ENCODE results near the gene STK11.

The STK11 gene

DNA sequence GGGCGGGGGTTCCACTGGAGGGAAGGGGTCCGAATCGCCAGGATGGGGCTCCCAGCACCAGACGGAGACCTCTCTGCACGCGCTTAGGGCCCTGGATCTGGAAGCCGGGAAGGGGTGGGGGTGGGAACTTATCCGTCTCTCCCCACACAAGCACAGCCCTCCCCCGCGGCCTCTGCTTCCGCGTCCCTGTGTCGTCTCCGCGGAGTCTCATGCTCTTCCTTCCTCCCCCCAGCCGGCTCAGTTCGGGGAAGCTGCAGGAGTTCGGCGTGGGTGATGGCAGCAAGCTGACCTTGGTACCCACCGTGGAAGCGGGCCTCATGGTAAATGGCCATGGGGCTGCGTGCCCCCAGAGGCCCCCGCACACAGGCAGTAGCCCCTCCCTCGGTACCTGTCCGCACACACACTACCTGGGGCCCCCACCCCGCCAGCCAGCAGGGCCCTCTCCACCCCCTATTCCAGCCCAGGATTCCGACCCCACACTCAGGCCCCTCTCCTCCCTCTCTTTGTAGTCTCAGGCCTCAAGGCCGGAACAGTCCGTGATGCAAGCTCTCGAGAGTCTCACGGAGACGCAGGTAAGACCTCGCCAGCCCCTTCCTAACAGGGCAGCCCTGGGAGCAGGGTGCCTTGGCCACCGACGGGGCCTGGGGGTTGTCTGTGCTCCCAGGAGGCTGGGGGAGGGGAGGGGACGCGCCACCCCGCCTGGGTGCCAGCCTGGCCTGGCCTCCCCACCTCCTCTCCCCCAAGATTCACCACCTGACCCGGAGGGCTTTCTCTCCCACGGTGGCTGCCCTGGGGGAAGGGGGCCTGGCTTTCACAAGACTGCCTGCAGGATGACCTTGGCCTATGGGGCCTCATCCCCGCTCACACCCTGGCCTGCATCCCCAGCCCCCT is 46.0 kb downstream of the STK11 start:
- peak in 1 of 2 donors; percentile 50 for DNase-seq

DNA sequence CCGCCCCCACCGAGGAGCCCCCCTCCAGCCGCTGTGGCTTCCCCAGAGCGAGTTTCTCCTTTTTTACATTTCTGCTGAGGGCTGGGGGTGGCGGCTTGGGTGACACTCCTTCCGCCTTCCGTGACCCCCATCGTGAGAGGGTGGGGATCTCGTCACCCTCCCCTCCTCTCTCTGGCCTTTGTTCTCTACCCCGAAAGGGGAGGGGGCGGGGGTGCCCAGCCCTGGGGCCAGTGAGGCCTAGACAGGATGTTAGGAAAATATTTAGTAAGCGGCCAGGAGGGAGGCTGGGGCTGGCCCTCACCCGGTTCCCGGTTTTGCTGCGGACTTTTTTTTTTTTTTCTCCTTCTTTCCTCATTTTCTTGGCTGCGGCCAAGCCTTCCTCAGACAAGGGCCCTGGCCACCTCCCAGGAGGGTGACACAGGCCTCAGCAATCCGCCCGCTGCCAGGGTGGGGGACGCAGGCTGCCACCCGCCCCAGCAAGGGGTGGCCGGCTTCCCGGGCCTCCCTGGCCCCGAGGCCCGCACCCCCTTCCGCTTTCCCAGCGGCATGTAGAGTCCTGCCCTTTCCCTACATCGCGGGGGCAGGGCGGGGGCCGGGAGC is 46.7 kb downstream of the STK11 start:
- peak; percentile 75 to 88 for DNase-seq

DNA sequence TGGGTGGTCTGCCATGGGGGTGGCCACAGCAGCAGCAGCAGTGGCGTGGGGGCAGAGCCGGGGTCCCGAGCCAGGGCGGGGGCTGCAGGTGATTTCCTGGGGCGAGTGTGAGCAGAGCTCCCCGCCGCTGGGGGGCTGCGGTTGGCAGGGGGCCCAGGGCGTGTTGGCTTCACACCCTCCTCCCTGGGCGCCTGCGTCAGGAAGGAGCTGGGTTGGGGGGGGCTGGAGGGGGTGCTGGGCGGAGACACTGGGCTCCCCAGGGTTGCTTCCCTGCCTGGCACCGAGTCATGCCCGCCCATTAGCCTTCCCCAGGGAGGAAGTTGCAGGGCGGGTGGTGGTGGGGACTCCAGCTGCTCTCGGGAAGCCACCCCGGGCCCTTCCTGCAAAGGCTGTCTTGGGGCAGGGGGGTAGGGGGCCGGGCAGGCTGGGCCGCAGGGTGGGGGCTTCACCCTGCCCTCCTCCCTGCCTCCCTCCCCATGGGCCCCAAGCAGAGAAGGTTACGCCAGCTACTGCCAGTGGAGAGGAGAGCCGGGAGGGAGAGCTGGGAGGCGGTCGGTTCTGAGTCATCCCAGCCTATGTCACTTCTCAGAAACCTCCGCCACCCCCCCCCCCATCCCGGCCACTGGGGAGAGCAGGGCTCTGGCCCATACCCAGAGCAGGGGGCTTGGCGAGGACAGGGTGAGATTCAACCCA is 47.4 kb downstream of the STK11 start:
- peak; percentile 91 to 92 for DNase-seq

DNA sequence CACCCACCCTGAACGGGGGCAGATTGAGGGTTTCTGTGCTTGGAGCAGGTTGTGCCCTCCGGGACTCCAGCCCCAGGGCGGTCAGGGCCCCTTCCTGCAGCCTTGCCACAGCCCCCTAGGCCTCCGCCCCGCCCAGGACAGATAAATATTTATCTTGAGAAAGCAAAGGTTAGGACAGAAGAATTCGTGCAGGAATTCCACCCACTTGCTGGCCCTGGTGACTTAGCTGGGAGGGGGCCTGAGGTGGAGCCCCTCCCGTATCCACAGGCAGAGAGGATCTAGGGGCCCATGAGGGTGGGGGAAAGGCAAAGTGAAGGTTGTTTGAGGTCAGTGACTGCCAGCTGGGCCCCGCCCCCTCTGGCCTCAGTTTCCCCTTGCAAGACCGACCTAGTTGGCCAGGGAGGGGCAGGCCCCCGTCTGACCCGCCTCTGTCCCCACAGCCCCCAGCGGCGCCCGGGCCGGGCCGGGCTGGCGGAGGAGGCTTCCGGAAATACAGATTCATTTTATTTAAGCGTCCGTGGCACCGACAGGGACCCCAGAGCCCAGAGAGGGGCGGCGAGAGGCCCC is 48.0 kb downstream of the STK11 start:
- DNase-seq: no peak

DNA sequence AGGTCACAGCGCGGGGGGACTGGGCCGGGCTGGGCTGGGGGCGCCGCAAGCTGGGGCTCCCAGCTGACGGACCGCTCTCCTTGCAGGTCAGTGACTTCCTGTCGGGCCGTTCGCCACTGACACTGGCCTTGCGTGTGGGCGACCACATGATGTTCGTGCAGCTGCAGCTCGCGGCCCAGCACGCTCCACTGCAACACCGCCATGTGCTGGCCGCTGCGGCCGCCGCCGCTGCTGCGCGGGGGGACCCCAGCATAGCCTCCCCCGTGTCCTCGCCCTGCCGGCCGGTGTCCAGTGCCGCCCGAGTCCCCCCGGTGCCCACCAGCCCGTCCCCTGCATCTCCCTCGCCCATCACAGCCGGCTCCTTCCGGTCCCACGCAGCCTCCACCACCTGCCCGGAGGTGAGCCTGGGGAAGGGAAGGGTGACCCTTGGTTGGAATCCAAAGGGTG is 48.5 kb downstream of the STK11 start:
- peak; percentile 27 to 39 for DNase-seq

DNA sequence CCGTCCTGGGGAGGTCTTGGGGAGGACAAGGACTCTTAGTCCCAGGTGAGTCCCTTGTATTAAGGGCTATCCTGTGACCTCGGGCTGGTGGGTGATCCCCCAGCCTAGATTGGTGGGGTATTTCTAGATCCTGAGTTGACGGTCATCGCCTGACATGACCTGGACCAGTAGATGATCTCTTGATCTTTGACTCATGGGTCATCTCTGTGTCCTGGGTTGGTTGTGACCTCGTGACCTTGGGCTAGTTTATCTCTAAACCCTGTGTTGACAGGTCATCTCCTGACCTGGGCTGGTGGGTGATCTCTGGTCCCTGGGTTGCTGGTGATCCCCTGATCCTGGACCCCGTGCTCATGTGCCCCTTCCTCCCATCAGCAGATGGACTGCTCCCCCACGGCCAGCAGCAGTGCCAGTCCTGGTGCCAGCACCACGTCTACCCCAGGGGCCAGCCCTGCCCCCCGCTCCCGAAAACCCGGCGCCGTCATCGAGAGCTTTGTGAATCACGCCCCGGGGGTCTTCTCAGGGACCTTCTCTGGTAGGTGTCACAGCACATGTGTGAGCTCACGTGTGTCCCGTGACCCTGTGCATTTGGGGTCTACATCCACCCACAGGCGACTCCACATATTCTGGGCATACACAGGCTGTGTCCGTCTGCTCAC is 49.1 kb downstream of the STK11 start:
- no peak for DNase-seq

DNA sequence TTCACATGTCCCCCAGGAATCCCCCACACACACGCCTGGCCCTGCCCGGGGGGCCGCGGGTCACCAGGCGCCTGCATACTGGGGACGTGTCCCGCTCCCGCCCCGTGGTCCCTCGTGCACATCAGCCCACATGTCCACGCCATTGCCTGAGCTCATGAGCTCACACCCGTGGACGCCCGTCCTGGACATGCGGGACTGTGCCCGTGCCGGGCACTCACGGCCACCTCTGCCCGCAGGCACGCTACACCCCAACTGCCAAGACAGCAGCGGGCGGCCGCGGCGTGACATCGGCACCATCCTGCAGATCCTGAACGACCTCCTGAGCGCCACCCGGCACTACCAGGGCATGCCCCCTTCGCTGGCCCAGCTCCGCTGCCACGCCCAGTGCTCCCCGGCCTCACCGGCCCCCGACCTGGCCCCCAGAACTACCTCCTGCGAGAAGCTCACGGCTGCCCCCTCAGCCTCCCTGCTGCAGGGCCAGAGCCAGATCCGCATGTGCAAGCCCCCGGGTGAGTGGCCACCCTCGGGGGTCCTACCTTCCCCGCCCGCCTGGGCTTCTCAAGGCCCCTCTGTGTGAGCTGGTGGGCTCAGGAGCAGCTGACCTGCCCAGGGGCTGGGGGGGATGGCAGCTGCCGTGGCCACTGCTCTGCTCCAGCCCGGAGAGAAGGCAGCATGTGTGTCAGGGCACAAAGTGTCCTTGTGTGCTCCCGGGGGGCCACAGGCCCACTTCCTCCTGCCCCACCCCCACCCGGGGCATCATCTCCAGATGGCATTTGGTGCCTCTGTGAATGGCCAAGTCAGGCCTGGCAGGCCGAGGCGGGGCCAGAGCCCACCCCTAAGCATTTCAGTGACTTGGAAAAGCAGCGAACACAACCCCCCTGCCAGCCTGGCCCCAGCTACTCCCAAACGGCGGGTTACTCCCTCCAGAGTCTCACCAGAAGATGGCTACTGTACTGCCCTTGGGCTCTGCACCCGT is 49.9 kb downstream of the STK11 start:
- DNase-seq: peak; percentile 55 to 83

DNA sequence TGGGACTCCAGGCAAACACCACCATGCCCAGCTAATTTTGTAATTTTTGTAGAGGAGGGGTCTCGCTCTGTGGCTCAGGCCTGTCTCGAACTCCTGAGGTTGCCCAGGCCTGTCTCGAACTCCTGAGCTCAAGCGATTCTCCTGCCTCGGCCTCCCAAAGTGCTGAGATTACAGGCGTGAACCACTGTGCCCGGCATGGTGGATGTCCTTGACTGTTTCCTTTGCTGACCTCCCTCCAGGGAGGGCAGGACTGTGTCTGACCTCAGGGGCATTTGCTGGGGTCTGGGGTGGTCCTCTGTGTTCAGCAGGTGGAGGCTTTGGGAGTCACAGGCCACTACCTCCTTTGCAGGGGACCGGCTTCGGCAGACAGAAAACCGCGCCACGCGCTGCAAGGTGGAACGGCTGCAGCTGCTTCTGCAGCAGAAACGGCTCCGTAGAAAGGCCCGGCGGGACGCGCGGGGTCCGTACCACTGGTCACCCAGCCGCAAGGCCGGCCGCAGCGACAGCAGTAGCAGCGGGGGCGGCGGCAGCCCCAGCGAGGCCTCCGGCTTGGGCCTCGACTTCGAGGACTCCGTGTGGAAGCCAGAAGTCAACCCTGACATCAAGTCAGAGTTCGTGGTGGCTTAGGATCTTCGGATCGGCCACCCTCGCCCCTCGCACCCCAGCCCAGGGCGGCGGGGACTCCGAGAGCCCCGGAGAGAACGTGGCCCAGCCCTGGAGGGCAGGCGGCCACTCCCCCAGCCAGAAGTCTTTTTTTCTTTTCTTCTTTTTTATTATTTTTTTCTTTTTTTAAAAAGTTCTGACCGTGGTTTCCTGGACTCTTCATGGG is 51.3 kb downstream of the STK11 start:
- no peak for DNase-seq

DNA sequence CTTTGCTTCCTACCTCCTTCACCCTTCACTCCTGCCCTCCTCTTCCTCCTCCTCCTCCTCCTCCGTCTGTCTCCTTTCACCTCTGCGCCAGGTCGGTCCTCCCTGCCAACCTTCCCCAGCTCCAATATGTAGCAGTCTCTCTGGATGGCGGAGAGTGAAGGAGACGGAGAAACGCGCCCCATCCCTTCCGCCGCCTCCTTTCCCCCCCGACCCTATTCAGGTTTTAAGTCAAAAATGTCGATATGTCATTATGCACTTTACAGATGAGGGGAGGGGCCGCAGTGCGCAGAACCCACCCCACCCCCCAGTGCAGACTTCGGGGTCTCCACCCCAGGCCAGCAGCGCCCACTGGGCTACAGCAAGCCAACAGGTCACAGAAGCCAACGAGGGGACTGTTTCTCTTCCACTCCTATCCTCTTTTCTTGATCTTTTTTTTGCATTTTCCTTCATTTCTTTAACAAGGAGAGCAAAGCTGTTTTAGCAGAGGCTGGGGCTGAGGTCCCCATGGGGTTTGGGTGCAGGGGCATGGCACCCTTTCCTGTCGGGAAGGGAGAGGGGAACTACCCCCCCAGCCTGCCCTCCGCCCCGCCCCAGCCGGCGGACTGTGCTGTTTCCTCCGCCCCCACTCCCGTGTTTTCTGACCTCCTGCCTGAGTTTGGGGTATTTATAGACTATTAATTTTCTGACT is 52.0 kb downstream of the STK11 start:
- DNase-seq: no peak

DNA sequence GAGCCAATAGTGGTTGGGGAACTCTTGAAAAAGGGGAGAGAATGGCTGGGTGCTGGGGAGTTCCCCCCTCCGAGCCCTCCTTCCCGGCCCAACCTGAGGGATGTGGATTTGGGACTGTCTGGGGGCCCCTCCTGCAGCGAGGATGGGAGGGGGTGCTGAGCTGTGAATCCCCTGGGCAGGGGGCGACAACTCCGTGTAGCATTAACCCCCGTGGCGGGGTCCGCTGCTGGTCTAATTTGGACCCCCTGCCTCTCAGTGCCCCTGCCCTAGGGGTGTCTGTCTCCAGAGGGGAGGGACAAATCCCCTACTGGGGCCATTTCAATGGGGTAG is 52.5 kb downstream of the STK11 start:
- DNase-seq: no peak

DNA sequence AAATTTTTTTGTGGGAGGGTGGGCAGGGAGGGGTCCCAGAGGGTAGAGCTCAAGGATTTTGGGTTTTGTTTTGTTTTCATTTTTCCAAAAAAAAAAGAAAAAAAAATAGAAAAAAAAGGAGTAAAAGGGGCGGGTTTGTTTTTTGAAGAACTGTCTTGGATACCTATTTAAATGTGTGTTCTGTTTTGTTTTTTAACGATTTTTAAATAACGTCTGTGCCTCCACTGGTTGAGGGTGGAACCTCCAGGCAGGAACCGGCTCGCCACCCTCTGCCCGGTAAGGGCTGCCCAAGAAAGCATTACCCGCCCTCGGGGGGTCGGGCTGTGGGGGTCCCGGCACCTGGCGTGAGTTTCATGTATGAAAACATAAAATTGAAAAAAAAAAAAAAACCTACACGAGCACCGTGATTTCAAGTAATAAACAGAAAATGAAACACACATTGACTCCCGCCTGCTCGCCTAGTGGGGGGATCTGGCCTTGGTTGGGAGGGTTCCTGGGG is 53.2 kb downstream of the STK11 start:
- DNase-seq: no peak

DNA sequence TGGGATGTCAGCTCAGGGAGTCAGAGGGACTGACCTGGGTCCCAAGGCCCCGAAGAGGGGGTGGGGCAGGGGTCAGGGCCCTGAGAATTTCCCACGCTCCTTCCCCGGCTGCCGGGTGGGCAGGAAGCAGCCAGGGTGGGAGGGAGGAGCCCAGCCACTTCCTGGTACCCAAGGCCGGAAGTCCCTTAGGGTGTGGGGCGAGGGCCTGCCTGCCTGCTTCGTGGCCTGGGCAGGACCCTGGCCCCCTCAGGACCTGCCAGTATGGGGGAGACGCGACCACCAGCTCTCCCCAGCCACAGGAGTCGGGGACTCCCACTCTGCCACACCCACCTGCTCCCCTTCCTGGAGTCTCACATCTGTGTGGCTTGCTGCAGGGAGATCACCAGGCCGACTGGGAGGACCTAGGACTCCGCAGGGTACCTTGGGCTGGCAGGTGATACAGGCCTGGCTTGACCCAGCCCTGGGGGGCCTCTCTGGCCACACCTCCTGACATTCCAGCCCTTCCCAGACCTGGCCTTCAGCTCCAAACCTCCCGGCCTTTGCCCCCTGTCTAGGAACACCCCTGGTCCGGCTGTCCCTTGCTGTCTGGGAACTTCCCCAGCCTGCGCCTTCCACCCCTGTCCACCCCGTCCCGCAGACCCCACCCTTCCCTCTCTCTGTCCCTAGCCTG is 53.8 kb downstream of the STK11 start:
- no peak for DNase-seq

DNA sequence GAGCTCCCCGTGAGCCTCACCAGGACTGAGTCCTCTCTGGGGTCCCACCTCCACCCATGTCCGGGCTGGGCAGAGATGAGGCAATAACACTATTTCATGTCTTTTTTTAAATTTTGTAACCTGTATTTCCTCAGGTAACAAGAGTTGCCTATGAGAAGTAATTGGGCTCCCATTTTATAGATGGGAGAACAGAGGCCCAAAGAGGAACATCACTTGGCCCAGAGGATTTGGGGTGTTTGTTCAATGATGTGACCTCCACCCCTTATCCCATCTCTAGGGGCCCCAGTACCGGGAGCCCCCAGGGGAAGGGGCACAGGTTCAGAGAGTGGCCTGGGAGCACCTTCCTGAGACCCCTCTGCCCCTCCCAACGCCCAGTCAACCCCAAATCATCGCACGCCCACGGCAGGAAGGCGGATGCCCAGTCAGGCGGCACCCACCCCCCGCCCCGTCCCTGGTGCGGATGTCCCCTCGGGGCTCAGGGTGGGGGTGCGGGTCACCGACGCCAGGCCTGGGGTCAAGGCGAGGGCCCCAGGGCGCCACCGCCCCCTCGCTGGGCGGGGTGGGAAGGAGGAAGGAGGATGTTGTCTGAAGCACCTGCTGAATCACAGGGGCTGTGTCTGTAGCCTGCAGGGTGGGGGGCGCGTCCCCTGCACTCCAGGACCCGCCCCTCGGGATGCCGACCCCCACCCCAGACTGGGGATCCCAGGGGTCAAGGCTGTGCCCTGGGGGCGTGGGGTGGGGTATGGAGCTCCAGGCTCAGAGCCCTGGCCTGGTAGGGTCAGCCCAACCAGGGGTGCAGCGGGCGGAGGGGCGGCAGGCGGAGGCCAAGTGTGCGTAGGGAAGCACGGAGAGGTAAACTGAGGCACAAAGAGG is 54.5 kb downstream of the STK11 start:
- no peak for DNase-seq

DNA sequence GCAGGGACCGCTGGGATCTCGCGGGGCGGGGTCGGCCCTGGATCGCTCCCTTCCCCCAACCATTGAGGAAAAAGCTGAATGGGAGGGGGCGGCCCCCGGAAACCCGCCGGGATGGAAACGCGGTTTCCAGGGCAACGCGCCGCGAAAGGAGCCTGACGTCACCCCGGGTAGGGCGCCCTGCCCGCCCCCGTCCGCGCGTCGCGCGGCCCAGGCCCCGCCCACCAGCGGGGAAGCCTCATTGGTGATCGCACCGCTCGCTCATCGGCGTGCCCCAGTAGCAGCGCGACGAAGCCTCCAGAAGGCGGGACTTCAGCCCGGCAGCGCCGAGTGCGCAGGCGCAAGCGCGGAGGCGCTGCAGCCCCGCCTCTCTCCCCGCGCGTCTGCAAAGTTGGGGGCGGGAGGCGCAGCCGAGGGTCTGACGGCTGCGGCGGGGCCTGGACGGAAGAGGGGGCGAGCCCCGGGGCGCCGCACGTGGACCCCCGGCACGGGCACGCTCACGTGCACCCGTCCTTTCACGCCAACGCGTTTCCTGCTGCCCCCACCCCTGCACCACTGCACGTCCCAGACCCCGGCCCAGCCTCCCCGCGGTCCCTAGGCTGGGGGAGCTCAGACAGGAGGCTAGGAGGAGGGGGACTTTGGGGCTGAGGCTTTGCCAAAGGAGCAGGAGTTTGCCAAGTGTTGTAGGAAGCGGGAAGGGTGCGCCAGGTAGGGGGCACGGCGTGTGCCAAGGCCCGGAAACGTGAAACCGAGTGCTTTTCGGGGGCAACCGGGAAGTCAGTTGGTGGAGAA is 55.4 kb downstream of the STK11 start:
- DNase-seq: peak; percentile 91 to 92

DNA sequence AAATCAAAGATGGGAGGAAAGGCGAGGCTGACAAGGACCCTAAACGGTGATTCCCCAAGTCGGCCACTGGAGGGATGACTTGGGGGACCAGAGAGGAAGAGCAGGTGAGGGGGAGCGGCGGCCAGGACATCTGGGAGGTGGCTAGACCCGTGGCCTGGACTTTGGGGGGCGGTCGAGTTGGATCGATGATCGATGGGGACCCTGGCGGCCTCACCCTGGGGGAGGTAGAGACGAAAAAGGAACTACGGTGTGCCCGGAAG is 55.9 kb downstream of the STK11 start:
- DNase-seq: no peak

DNA sequence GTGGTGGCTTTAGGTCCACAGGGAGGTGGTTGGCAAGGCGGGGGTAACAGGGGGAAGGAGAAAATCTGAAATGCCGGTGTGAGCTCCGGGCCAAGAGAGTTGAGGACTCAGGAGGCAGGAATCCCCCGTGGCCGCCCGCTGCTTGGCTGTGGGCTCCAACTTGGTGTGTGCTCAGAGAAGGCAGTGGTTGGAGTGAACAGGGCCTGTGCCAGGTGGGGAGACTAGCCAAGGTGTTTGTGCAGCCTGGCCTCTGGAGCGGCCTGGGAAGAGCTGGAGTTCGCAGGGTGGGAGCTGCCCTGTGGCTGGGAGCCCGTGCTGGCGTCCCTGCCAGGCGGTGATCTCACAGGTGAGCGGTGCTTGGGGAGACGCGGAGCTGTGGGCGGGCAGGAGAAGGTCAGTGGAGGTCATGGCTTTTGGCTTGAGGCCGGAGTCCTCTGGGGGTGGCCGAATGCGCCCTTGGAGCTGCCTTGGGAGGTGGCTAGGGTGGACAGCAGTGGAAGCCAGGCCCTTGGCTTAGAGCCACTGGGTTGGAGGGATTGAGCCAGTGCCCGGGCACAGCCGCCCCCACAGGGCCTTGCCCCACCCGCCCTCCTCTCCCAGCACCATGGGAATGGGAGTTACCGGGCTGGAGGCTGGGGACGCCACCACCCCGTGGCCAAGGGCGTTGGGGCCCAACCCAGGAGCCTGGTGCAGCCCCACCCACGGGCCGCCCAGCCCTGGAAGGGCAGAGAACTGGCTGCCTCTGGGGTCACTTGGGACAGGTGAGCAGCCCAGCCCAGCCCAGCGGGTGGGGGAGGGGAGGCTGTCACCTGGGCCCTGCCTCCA is 56.4 kb downstream of the STK11 start:
- DNase-seq: no peak

DNA sequence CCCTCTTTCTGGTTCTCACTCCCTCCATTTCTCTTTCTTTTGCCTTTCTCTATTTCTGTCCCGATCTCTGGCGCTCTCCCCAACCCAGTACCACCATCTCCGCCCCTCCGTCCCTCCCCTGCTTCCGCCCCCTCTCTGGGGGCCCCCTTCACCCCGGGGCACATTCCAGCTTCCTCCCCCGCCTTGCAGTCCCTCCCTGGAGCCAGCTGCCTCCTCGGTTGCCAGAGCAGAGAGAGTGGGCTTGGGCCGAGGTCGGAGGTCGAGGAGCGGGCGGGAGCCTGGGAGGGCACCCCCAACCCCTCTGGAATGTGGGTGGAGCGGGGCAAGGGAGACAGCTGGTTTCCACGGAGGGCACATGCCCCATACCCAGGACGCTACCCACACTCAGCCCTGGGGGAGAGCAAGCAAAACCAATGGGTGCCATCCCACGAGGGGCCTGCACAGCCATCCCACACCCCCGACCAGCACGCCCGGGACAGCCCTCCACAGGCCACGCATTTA is 57.1 kb downstream of the STK11 start:
- no peak for DNase-seq
